ENCODE measurements around the gene GPR180.

Gene GPR180

DNA sequence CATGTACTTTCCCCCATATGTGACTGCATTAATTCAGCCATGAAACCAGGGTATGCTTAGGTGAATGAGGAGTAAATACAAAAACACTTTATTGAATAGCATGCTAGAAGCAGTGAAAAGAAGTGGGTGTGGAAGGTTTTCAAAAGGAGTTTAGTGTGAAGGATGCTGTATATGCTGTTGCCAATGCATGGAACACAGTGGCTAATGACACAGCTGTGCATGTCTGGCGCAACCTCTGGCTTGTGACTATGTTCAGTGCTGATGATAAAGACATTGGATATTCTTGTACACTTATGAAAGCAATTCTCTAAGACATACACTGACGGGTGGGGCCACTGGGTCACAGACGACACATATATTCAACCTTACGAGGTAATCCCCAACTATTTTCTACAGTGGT, 55.5 kb downstream of the GPR180 start:
- DNase-seq, result no peak

DNA sequence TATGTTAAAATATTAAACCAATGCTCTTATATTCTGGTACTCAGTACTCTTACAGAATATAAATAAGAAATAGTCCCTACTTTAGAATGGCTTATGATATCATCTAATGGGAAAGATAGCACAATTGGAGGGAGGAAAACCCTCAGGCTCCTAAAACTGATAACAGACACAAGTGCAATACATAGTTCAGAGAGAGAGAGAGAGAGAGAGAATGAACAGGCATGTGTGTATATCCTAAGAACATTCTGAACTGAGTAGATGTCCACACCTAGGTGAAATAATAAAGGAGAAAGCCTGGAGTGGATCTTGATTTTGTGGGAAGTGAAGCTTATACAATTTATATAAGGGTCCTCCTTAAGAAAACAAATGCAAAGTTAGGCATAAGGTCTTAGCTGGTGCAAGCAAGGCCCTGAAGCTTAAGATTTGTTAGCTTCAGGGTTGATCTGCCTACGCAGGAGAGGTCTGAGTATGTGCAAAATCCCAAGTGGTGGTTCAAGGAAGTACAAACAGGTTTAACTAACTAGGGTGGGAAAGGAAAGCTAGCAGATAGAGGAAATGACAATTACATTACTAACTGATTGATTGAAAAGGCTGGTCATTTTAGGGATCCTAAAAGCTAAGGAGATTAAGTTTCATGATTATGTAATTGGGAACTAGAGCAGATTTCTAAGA, 57.4 kb downstream of the GPR180 start:
- DNase-seq, result no peak

DNA sequence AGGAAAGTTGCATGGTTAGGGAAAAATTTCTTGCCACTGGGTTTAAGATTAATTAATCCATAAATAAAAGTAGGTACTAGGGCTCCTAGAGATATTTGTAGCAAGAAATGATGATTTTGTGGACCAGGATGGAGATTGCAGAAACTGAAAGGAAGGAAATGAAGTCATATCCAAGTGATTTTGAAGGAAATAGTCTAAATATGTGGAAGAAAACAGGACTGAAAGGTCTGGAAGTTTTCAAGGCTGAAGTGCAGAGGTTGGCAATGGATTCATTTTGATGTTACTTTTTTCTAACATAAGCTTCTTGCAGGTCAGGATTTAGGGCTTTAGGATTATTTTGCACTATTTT, 57.9 kb downstream of the GPR180 start:
- no peak for DNase-seq

DNA sequence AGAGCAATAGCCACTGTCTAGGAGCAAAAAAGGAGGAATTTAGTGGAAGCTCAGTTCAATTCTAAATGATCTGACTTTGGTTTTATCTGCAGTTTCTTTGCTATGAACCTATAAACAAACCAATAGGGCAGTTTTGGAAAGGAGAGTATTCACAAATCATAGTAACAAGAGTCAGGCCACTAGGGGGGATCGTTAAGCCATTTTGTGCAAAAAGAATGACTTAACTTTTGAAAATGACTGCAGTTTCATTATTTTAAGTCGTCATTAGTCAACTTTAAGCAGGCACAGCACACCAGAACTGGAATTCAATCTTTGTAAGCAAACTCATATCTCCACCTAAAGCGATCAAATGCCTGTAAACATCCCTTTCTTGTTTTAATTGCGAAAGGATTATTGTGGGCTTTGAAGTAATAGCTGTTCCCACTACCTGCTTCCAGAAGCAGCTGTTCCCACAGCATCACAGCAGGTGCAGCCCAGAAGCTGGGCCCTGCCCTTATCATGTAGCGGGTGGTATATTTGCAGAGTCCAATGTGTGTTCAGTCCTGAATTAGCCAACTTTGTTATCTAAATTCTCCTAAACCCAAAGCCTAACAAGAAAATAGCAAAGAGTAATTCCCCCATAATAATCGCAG, 59.2 kb downstream of the GPR180 start:
- DNase-seq, result no peak

DNA sequence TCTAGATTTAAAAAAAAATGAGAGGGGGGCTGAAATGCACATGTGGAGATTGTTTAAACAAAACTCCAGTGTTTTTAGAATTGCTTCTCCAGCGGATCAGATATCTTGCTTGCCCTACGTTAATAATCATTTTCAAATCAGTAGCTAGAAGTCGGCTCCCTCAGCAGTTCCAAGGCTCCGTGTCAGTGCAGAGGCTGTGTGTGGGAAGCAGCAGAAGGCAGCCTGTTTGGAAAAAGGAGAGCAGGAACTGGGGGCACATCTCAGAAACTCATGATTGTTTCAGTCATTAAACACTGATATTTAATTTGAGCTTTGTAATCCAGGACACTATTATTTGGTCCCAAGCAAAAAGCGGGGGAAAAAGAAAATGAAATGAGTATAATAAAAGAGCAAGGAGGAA, 59.7 kb downstream of the GPR180 start:
- DNase-seq, result no peak

DNA sequence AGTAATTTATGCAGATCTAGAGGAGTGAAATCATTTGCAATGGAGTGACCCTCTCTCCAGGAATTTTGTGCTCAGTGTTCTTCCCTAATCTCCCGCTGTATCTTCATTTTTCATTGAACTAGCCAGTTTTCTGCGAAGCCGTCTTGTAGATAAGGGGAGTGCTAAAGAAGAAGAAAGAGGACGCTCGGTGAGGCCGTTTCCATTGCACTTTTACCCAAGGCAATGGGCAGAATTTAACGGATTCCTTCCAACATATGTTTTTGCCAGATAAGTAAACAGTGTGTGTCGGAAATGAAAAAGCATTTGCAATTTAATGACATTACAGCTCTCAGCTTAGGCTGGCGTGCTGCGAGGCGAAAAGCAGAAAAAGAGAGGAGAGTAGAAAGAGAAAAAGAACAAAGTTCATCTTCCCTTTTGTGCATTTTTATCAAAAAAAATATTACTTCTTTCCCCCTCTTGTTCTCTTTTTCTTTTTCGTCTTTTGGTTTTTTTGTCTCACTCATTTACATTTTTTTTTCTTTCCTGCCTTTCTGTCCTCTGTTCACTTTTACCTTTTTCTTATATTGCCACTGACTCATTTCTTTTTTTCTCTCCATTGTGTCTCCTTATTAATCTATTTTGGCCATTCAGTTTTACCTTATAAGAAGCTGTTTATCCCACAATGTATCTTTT, 60.8 kb downstream of the GPR180 start:
- DNase-seq, result no peak

DNA sequence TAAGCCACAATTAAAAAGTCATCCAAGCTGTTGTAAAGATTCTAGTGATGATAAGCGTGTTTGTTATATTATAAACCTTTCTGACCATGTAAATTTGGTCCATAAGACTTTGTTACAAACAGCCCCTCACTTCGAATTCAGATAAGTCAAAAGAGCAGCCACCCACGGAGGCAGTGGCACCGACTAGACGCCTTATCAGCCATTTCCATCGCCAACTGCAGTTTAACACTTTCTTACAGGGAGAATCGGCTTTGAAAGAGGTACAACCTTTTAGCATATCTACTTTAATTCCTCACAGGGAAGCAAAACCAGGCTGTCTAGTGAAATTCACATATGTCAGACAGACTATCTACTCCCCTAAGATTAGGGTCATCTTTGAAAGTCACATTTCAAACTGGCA, 63.2 kb downstream of the GPR180 start:
- DNase-seq, result no peak

DNA sequence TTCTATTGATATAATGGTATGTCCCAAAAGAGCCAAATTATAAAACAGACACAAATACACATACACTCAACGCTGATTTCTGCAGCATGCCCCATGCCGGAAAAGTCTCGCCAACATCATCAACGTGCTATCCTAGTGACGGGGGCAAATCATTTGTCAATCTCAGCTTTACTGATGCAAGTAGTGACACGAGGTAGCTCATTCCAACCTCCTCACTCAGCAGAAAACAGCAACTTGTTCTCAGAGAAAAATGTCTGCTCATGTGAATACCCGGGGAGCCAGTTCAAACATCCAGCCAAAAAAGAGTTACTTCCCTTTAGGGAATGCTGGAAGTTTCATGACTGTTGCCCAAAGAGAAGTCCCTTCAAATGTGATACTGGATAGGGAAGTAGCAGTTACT, 64.4 kb downstream of the GPR180 start:
- no peak for DNase-seq

DNA sequence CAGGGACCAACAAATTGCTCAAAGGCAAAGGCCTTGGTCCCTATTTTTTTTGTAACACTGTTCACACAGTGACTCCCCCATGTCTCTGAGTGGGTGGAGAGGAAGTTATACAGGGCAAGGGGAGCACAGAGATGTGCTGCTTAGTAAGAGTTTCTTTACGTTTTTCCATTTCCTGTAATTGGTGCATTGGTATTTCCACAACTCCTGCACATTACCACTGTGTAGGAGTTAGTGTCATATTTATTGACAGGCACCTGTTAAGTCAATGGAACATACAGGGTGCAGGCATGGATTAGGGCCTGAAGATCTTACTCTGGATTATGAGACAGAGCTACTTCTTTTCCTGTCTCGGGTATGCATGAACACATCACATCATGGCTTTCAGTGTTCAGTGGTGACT, 65.5 kb downstream of the GPR180 start:
- DNase-seq, result peak in 1 of 2 donors; percentile 23

DNA sequence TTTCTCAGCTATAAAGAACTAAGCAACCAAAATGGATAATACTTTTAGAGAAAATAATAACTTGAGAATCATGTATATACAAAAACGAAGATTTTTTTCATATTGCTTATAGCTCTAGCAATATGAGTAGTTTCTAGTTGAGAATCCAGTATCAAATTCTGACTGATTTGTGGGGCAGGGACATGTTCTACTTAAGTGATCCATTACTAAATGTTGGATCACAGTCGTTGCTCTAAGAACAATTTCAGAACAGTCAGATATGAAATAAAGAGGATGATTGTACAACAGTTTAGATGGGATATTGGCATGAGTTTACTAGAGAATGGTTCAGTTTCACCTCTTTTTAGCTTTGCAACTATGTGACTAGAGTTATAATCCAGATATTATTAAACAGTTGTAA, 70.7 kb downstream of the GPR180 start:
- DNase-seq, result no peak

DNA sequence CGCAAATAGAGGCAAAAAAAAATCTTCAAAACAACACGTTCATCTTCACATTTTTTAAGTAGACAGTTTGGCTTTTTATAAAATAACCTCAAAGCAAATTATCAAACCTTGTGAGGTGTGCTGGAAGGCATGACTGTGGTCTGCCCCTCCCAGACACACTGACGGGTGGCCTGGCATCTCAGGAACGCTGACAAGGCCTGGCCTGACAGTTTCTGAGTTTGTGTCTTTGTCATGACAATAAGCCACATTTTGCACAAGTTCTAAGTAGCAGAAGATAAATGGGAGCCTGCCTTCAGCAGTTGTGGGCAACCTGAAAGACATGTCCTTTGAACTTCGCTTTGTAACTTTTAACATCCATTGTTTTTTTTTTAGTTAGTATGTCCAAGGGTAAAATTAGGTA, 72.2 kb downstream of the GPR180 start:
- no peak for DNase-seq

DNA sequence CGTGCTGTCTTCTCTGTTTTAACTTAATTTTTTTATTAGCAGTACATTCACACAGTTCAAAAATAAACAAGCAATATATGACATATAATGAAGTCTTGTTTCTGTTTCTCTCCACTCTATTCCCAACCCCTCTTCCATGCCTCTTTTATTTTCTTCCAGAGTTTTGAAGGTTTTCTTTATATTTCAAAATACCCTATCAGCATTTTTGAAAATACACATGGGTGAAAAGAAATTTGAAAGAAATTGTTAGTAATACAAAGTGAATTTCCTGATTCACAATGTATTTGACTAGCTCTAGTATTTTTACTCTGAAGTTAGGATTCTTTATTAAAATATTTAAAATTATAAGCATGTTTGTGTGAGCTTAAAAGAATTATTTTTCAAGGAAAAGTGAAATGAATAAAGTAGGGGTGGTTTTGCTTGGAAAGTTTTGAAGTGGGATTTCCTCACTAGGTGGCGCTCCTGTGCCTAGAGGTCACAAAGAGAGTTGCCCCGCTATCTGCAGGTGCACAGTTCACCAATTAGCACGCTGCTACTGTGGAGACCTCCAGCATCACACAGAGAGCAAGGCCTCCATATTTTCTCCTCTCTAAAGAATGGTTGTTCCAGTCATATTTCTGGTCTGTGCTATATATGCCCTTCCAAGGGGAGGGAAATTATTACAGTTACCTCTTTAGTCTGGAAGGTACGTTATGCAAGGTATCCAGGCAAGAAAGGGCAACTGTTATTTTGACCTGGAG, 73.1 kb downstream of the GPR180 start:
- DNase-seq, result peak; percentile 69

DNA sequence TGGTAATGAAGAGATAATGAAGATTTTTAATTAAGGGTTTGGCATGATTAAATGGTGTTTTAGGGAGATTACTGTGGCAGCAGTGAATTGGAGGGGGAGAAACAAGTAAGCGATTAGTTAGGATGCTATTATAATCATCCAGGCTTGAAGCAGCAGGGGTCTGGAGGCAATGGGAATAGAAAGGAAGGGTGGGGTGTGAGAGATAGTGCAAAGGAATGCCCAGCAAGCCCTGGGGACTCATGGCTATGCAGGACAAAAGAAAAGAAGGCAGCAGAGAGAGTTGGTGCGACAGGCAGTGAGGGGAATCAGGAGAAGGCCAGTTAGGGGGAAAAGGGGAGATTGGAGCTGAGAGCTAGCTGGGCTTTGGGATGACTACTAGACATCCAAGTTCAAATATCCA, 76.1 kb downstream of the GPR180 start:
- no peak for DNase-seq

DNA sequence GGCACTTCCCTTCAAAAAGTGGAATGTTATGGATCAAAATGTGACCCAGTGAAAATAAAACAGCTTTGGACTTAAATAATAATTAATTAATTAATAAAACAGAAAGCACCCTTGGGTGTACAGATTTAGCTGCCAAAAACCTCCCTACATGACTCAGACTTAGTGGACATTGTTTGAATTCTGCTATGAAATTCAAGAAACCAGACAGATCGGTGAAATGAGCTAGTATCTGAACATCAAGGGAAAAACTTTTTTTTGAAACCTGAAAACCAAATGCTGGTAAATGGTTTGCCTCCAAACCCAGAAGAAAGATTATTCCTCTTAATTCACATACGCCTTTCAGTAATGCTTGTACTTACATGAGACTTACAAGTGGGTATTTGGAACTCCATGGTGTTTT, 77.2 kb downstream of the GPR180 start:
- no peak for DNase-seq

DNA sequence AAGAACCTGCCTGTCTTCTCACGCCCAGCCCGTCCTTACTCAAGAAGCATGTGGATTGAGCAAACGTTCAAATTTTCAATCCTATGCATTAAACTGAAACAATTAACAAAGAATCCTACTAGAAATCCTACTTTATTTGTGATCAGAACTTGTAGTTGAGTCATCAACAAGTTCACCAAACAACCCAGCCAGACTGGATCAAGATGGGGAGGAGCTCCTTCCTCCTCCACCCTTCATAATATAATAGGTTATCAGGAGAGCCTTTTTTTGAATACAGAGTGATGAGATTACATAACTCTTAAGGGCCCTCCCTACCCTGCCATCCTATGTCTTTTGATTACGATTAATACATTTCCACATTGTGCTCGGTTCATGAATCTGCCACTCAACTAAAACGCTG, 78.0 kb downstream of the GPR180 start:
- DNase-seq, result no peak

DNA sequence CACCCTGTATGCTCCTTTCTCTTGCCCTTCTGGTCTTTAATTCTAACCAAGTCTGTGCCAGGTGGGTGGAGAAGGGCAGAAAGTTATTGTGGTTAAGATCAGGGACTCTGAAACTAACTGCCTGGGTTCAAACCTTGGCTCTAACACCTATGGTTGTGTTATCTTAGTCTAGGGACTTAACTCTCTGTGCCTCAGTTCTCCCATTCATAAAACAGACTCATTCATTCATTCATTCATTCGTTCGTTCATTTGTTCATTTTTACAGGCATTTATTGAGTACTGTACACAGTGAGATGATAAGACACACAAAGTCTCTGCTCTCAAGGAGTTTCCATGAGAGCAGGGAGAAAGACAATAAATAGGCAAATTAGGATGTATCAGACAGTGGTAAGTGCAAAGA, 80.6 kb downstream of the GPR180 start:
- no peak for DNase-seq

DNA sequence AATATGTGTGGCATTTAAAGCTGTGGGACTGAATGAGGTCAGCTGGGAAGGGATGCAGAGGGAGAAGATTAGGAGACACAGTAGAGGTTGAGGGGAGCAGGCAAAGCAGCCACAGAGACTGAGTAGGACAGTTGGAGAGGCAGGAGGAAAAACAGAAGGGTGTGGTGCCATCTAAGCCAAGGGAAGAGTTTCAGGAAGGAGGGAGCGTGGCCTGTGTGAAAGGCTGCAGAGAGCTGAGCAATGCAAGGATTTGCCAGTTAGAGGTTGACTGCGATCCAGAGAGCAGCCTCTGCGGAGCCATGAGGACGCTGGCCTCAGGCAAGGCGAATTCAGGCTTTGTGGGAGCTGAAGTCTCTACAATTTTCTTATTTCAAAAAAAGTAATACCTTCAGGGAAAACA, 81.8 kb downstream of the GPR180 start:
- no peak for DNase-seq

Measured in stimulated activated CD4-positive, alpha-beta T cell treated with anti-CD3 and anti-CD28 coated beads, Interleukin-2, amount 100 ng/mL, for 24 hours (primary cell).